ENCODE data around the gene SOCS4.
A peak's percentile ranks its signal among the peaks of the same experiment; 100 is the strongest.
"Not testable (repeated sequence)": the region's sequence is repeated elsewhere in the genome, so short reads cannot be mapped to it uniquely, and the experiment has no call there.

Gene SOCS4

GRCh38 chr14:55026793-55027561 is at the start of gene SOCS4, which contains the start of gene WDHD1:
Gene SOCS4 (plus strand): TSS chr14:55027236. CDS start chr14:55043042, 15,806 bp downstream.
Gene WDHD1 (minus strand): TSS chr14:55027099. CDS start chr14:55026787, 312 bp downstream.
- peak; percentile 91 to 97 for DNase-seq

DNA sequence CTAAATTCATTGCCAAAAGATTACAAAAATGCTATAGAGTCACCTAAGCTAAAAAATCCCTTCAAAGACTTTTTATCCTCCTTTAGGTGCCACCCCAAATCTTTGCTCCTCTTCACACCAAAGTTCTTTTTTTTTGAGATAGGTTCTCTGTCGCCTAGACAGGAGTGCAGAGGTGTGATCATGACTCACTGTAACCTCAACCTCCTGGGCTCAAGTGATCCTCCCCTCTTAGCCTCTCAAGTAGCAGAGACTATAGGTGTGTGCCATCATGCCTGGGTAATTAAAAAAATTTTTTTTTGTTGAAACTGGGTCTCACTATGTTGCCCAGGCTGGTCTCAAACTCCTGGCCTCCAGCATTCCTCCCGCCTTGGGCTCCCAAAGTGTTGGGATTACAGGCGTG is 48.0 kb upstream of the SOCS4 start:
- DNase-seq = no peak

DNA sequence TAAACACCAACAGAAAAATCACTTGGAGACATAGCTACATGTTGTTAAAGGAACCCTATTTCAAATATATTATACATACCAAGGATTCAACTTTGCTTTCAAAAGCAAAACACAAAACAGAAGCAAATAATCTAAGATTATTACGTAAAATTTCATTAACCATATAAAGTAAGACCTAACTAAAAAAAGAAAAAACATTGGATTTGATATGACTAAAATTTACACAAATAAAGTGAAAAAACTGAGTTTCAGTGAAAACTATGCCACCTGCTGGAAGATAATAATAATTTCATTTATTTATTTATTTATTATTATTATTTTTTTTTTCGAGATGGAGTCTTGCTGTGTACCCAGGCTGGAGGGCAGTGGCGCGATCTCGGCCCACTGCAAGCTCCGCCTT is 45.3 kb upstream of the SOCS4 start:
- no peak for DNase-seq

- no peak for DNase-seq
These were observed 41.9 kb upstream of the SOCS4 start for GRCh38 chr14:54985156-54985555.

- no peak for DNase-seq
These were observed 26.7 kb upstream of the SOCS4 start for GRCh38 chr14:55000381-55000780.

- DNase-seq = no peak
These were observed 22.0 kb upstream of the SOCS4 start for GRCh38 chr14:55005071-55005470.

DNA sequence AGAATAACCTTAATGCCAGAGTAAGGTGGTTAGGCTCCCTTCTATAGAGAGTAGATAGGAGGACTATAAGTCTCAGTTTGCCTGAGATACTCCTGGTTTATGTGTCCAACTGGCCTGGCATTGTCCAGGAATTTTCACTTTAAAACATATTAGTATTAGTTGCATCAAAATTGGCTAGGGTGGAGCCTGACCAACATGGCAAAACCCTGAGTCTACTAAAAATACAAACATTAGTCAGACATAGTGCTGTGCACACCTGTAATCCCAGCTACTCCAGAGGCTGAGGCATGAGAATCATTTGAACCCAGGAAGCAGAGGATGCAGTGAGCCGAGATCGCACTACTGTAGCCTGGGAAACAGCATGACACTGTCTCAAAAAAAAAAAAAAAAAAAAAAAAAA is 12.0 kb upstream of the SOCS4 start:
- no peak for DNase-seq

DNA sequence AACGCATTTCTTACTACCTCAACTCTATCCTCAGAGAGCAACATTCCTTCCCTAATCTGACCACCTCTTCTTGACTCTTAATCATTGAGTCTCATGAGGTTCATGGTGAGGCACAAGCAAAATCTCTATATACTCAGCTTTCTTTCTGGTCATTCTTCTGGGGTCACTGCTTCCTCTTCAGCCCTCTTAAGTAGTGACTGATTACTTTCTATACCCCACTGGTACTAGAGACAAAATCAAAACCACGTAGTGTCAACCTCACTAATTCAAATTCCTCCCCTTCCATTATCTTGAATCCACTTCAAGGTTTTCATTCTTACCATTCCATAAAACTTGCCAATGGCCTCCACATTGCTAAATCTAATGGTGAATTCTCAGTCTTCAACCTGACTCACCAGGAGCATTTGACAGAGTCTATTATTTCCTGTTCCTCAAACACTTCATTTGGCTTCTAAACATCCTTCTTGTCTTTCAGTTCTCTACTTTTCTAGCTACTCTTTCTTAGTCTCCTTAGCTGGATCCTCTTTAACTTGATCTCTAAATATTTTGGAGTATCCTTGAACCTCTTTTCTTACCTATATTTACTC is 7.0 kb upstream of the SOCS4 start:
- DNase-seq = no peak

DNA sequence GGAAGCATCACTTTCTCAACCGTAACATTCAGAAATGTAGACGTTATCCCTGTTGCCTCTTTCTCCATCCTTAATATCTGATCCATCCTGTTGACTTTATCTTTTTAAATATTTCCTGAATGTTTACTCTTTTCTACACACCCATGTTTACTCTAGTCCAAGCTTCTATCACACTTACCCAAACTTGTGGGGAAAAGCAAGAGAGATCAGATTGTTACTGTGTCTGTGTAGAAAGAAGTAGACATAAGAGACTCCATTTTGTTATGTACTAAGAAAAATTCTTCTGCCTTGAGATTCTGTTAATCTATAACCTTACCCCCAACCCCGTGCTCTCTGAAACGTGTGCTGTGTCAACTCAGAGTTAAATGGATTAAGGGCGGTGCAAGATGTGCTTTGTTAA is 2.7 kb upstream of the SOCS4 start:
- not testable (repeated sequence) for DNase-seq

DNA sequence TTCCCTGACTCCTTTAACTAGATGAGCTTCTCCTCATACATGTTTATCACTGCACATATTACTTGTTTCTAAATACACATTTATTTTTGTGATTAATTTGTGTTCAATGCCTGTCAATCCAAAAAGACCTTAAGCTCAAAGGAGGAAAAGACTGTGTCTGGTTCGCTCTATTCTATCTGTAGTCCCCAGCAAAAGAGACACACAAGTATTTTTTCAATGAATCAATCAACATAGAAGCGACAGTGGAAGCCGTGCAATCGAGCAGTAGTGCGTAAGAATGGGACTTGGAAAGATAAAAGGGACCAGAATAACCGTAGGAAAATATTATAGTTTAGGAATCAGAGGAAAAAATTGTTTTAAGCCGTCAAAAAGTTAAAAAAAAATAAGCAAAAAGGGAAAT is 1.1 kb upstream of the SOCS4 start:
- DNase-seq = no peak

DNA sequence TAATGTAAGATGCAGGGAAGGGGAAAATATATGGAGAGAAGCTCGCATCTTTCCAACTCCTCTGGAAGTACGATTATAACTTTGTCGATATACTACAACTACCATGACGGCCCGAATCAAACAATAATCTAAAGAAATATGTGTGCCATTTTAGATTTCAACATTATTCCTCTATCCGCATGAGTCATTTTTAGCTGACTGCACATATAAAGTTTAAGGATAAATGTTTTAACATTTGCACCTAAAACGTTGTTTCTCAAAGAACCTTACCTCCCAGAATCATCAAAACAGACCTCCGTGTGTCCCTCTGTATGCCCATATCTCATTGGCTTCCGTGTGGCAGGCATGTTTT is 619 bp upstream of the SOCS4 start:
- DNase-seq = no peak

GRCh38 chr14:55028066-55028465 is 1.0 kb downstream of the SOCS4 start:
- DNase-seq = peak in 1 of 2 experiments; percentile 19

- no peak for DNase-seq
These were observed 1.4 kb downstream of the SOCS4 start for GRCh38 chr14:55028476-55028875.

DNA sequence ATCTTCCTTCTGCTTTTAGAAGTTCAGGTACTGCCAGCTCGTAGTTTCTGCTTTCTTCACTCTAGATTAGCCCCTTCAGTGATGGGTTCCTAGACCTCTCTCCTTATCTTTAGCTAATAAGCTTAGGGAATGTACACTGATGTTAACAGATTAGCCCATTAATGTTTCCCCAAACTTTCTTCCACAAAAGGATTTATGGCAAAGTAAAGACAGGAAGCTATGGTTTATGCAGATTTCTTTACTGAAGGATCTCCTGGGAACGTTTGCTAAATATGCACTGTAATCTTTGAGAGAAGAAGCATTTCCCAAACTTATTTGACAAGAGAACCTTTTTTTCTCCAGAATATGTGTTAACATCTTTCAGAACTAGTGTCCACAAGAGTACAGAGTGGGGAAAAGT is 4.2 kb downstream of the SOCS4 start:
- DNase-seq = no peak

DNA sequence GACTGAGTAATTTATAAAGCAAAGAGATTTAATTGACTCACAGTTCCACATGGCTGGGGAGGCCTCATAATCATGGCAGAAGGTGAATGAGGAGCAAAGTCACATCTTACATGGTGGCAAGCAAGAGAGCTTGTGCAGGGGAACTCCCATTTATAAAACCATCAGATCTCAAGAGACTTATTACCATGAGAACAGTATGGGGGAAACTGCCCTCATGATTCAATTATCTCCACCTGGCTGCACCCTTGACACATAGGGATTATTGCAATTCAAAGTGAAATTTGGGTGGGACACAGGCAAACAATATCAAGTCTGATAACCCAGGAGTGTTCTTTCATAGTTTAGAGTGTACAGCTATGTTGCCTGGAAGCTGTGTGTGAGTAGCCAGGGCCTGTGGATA is 11.0 kb downstream of the SOCS4 start:
- DNase-seq = not testable (repeated sequence)

GRCh38 chr14:55038708-55039107 is 11.7 kb downstream of the SOCS4 start:
- DNase-seq = no peak

DNA sequence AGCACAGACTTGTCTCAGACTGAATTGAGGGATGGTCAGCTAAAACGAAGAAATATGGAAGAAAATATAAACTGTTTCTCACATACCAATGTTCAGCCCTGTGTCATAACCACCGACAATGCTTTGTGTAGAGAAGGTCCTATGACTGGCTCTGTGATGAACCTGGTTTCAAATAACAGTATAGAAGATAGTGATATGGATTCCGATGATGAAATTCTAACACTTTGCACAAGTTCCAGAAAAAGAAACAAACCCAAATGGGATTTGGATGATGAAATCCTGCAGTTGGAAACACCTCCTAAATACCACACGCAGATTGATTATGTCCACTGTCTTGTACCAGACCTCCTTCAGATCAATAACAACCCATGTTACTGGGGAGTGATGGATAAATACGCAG is 16.5 kb downstream of the SOCS4 start:
- no peak for DNase-seq

- DNase-seq = no peak
These were observed 18.1 kb downstream of the SOCS4 start for GRCh38 chr14:55045087-55045486.

GRCh38 chr14:55047301-55048053 is 20.4 kb downstream of the SOCS4 start:
- DNase-seq = no peak

- DNase-seq = no peak
These were observed 21.9 kb downstream of the SOCS4 start for GRCh38 chr14:55048900-55049436.

- no peak for DNase-seq
These were observed 24.1 kb downstream of the SOCS4 start for GRCh38 chr14:55051165-55051422.

GRCh38 chr14:55051423-55052268 is 24.6 kb downstream of the SOCS4 start, which contains the start of gene MAPK1IP1L:
Gene MAPK1IP1L (plus strand): TSS chr14:55051647. CDS start chr14:55061684, 10,037 bp downstream.
- peak; percentile 82 to 94 for DNase-seq
